HG03025 (cell line): ENCODE results near the gene SORCS2.
A peak's percentile ranks its signal among the peaks of the same experiment; 100 is the strongest.

Experiments used
- ATAC-seq: cut with Tn5 transposase; IDR thresholded peaks from one replicate; pipeline ENCODE4 v1.9.1; 2021; ENCODE audit warnings: mild to moderate bottlenecking, moderate library complexity; ENCODE audit not compliant: unreplicated experiment, low FRiP score

Gene SORCS2

GRCh38 chr4:7769396-7770223, 577.3 kb downstream of the SORCS2 start:
- no peak for ATAC-seq

- ATAC-seq, result no peak
These were observed 578.1 kb downstream of the SORCS2 start for GRCh38 chr4:7770224-7771050.

GRCh38 chr4:7771056-7771455, 578.7 kb downstream of the SORCS2 start:
- no peak for ATAC-seq

- peak; percentile 86 for ATAC-seq
These were observed 579.5 kb downstream of the SORCS2 start for GRCh38 chr4:7771541-7772507.

- ATAC-seq, result no peak
These were observed 580.5 kb downstream of the SORCS2 start for GRCh38 chr4:7772711-7773385.

GRCh38 chr4:7773401-7774180, 581.3 kb downstream of the SORCS2 start:
- ATAC-seq, result no peak

GRCh38 chr4:7774301-7775294, 582.3 kb downstream of the SORCS2 start:
- no peak for ATAC-seq

GRCh38 chr4:7775396-7775795, 583.1 kb downstream of the SORCS2 start:
- ATAC-seq, result no peak

- ATAC-seq, result no peak
These were observed 584.8 kb downstream of the SORCS2 start for GRCh38 chr4:7777017-7777710.

- no peak for ATAC-seq
These were observed 585.7 kb downstream of the SORCS2 start for GRCh38 chr4:7777871-7778509.

- no peak for ATAC-seq
These were observed 586.4 kb downstream of the SORCS2 start for GRCh38 chr4:7778510-7779431.

- ATAC-seq, result no peak
These were observed 587.1 kb downstream of the SORCS2 start for GRCh38 chr4:7779432-7779768.

GRCh38 chr4:7780751-7781348, 588.5 kb downstream of the SORCS2 start:
- ATAC-seq, result no peak

- no peak for ATAC-seq
These were observed 589.0 kb downstream of the SORCS2 start for GRCh38 chr4:7781366-7781765.

GRCh38 chr4:7781993-7782392, 589.7 kb downstream of the SORCS2 start:
- ATAC-seq, result no peak

- ATAC-seq, result no peak
These were observed 590.4 kb downstream of the SORCS2 start for GRCh38 chr4:7782783-7783182.
